K562 (cell line): ENCODE measurements around the gene IL4I1. TPM values are rescaled to one million over a fixed set of nuclear protein-coding genes. Genes with fewer than 3 reads are reported as not detected.

Source experiments
- CHD2 ChIP-seq: IDR thresholded peaks from 2 replicates; pipeline ENCODE4 v1.6.1; 2011; ENCODE audit warnings: low read depth, low read length
- DIDO1 ChIP-seq: fragments of 450-650 bp; IDR thresholded peaks from 2 replicates; pipeline ENCODE4 v1.6.1; 2016; ENCODE audit warnings: low read depth, missing biosample characterization, missing genetic modification characterization
- HDAC1 ChIP-seq, 2 experiments: fragments of 450-650 bp; IDR thresholded peaks; 2 replicates each; pipeline ENCODE4 v1.6.1; 2016 to 2017; ENCODE audit warnings: inconsistent platforms in 1 of 2, mild to moderate bottlenecking in 1 of 2, moderate library complexity in 1 of 2
- HMGN3 ChIP-seq: IDR thresholded peaks from 2 replicates; pipeline ENCODE4 v1.6.1; 2011; ENCODE audit warnings: borderline replicate concordance, low read depth, mild to moderate bottlenecking, mixed read lengths, low read length; ENCODE audit not compliant: insufficient read length; ENCODE audit errors: extremely low read depth
- KLF6 ChIP-seq: fragments of 250-450 bp; sonication (Bioruptor Pico); IDR thresholded peaks from 2 replicates; pipeline ENCODE4 v1.4.0; 2020; ENCODE audit warnings: mild to moderate bottlenecking, moderate library complexity, borderline replicate concordance
- MBD2 ChIP-seq: sonication (generic); IDR thresholded peaks from 2 replicates; pipeline ENCODE4 v1.6.1; 2016; ENCODE audit warnings: low read depth, borderline replicate concordance
- NFIC ChIP-seq: fragments of 450-650 bp; IDR thresholded peaks from 2 replicates; pipeline ENCODE4 v1.6.1; 2017; ENCODE audit warnings: mild to moderate bottlenecking, inconsistent platforms
- SAP30 ChIP-seq: fragments of 200-600 bp; sonication (generic); IDR thresholded peaks from 2 replicates; pipeline ENCODE4 v1.6.1; 2012; ENCODE audit warnings: borderline replicate concordance, low read depth, mild to moderate bottlenecking, moderate library complexity, low read length, control low read depth, inconsistent platforms; ENCODE audit not compliant: insufficient read depth, poor library complexity, severe bottlenecking
- SP1 ChIP-seq: sonication (generic); formaldehyde crosslinking; IDR thresholded peaks from 2 replicates; pipeline ENCODE4 v1.8.1; 2022; ENCODE audit warnings: mild to moderate bottlenecking, missing genetic modification reagents
- TCF7L2 ChIP-seq: fragments of 150-350 bp; IDR thresholded peaks from 2 replicates; pipeline ENCODE4 v1.6.1; 2016; ENCODE audit warnings: low read depth, mild to moderate bottlenecking, low read length, moderate library complexity
- ZNF175 ChIP-seq: fragments of 200-800 bp; sonication (Bioruptor generic); IDR thresholded peaks from 2 replicates; pipeline ENCODE4 v1.6.1; 2016; ENCODE audit warnings: low read depth, mild to moderate bottlenecking, missing genetic modification characterization, missing compliant biosample characterization
- ZNF263 ChIP-seq: sonication (generic); formaldehyde crosslinking; IDR thresholded peaks from 2 replicates; pipeline ENCODE4 v1.8.0; 2022; ENCODE audit warnings: mild to moderate bottlenecking, missing genetic modification reagents, borderline replicate concordance
- polyA plus RNA-seq, 8 experiments: library from polyadenylated mRNA; depleted of rRNA in 4 of 8; stranded (reverse) in 5 of 8; unstranded in 3 of 8; fragments of >200 nt; fragmentation: Nextera tagmentation in 2 of 8; fragmentation: Illumina TruSeq in 1 of 8; extraction: Ambion mirVana in 2 of 8; extraction: Trizol in 1 of 8; gene quantifications; 2 replicates each; pipeline versions ENCODE4 v1.2.1 to v1.2.3, GENCODE V29; 2011 to 2014; ENCODE audit warnings: inconsistent platforms in 1 of 8, missing spikeins in 1 of 8
- total RNA-seq, 7 experiments: library from RNA; depleted of rRNA in 6 of 7; stranded (reverse); fragments of >200 nt in 6 of 7; fragmentation: Illumina TruSeq in 2 of 7; extraction: Trizol in 2 of 7; gene quantifications; 2 replicates each; pipeline versions ENCODE4 v1.2.1 to v1.2.3, GENCODE V29; 2011 to 2021; ENCODE audit warnings: low replicate concordance in 1 of 7
- TF ChIP-seq, protein P1 (sequence below): fragments of 450-650 bp; formaldehyde crosslinking; IDR thresholded peaks from 2 replicates; pipeline ENCODE4 v1.4.0; 2020; ENCODE audit warnings: mild to moderate bottlenecking, mixed read lengths
- TF ChIP-seq, protein P2 (sequence below): fragments of 250-450 bp; sonication (Bioruptor Pico); IDR thresholded peaks from 2 replicates; pipeline ENCODE4 v1.8.0; 2021; ENCODE audit warnings: moderate library complexity, mild to moderate bottlenecking, inconsistent platforms
- TF ChIP-seq, protein P3 (sequence below): fragments of 450-650 bp; IDR thresholded peaks from 2 replicates; pipeline ENCODE4 v1.6.1; 2014; ENCODE audit warnings: low read depth, mild to moderate bottlenecking, moderate library complexity, borderline replicate concordance
- TF ChIP-seq, protein P4 (sequence below): fragments of 450-650 bp; formaldehyde crosslinking; IDR thresholded peaks from 2 replicates; pipeline ENCODE4 v1.4.0; 2022; ENCODE audit warnings: mild to moderate bottlenecking, moderate library complexity

IL4I1 gene
- total and polyA plus RNA-seq, 9 of the 15 experiments (the other 6 are each of a cell fraction or from before 2014, with no cell fraction given): 0.06 to 0.95 (median 0.43) TPM; not detected in 2

DNA sequence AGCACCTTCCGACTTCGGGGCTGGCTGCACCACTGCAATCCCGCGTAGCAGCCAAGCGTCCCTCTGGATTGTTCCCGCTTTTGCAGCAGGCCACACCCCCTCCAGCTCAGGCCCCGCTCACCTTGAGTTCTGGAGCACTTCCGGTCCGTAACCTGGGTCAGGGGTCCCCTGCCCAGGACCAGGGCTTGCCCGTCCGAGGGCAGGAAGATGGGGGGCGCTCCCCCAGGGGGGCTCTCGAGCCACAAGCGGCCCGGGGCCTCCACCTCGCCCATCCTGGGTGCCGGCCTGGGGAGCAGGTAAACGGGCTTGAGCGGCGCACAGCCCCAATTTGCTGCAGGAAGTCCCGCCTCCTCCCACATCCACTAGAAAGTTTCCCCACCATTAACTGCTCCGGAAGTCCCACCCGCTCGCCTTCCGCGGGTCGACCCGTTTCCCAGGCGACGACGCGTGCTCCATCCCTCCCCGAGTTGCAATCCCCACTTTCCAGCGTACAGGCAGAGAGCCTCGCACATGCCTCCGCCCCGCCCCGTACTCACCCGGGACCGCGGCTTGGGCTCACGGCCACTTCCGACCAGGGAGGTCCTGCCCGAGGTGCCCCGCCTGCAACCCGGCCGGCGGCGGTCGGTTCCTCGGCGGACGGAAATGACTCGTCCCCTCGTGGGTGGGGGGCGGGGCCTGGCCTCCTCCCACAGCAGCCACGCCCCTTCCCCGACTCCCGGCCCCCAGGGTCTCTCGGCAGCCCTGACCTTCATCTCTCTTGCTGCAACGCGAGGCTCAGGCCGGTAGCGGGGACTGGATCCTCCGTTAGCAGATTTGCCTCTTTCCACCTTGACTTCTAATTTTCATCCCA lies 29.5 kb downstream of the IL4I1 start, which contains the start of gene PNKP (continued):
- TF ChIP-seq, protein P1, sequence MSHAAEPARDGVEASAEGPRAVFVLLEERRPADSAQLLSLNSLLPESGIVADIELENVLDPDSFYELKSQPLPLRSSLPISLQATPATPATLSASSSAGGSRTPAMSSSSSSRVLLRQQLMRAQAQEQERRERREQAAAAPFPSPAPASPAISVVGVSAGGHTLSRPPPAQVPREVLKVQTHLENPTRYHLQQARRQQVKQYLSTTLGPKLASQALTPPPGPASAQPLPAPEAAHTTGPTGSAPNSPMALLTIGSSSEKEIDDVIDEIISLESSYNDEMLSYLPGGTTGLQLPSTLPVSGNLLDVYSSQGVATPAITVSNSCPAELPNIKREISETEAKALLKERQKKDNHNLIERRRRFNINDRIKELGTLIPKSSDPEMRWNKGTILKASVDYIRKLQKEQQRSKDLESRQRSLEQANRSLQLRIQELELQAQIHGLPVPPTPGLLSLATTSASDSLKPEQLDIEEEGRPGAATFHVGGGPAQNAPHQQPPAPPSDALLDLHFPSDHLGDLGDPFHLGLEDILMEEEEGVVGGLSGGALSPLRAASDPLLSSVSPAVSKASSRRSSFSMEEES: no peak
- TF ChIP-seq, protein P2, sequence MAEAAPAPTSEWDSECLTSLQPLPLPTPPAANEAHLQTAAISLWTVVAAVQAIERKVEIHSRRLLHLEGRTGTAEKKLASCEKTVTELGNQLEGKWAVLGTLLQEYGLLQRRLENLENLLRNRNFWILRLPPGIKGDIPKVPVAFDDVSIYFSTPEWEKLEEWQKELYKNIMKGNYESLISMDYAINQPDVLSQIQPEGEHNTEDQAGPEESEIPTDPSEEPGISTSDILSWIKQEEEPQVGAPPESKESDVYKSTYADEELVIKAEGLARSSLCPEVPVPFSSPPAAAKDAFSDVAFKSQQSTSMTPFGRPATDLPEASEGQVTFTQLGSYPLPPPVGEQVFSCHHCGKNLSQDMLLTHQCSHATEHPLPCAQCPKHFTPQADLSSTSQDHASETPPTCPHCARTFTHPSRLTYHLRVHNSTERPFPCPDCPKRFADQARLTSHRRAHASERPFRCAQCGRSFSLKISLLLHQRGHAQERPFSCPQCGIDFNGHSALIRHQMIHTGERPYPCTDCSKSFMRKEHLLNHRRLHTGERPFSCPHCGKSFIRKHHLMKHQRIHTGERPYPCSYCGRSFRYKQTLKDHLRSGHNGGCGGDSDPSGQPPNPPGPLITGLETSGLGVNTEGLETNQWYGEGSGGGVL (CRISPR knock-in tag): no peak
- TF ChIP-seq MBD2 (peak; percentile 62; the same call in 1 of the 2 replicates), SAP30 (peak; percentile 95), ZNF175 (CRISPR knock-in tag) (no peak), TCF7L2 (no peak), DIDO1 (tag) (peak; percentile 62; the same call in 1 of the 2 replicates), HDAC1 (IDR thresholded peaks at IDR 0.05) (peak in 1 of 2 experiments; percentile 98; a peak in 2 of 4 replicates), SP1 (CRISPR knock-in tag) (peak; percentile 92), NFIC (peak; percentile 62), CHD2 (0 out of 2 replicates have a peak, but pooled peaks have one; percentile 18), KLF6 (no peak), HMGN3 (peak; percentile 84), ZNF263 (CRISPR knock-in tag) (0 out of 2 replicates have a peak, but pooled peaks have one; percentile 32)
- TF ChIP-seq, protein P3, sequence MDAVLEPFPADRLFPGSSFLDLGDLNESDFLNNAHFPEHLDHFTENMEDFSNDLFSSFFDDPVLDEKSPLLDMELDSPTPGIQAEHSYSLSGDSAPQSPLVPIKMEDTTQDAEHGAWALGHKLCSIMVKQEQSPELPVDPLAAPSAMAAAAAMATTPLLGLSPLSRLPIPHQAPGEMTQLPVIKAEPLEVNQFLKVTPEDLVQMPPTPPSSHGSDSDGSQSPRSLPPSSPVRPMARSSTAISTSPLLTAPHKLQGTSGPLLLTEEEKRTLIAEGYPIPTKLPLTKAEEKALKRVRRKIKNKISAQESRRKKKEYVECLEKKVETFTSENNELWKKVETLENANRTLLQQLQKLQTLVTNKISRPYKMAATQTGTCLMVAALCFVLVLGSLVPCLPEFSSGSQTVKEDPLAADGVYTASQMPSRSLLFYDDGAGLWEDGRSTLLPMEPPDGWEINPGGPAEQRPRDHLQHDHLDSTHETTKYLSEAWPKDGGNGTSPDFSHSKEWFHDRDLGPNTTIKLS: peak; percentile 48; the same call in 1 of the 2 replicates
- TF ChIP-seq, protein P4, sequence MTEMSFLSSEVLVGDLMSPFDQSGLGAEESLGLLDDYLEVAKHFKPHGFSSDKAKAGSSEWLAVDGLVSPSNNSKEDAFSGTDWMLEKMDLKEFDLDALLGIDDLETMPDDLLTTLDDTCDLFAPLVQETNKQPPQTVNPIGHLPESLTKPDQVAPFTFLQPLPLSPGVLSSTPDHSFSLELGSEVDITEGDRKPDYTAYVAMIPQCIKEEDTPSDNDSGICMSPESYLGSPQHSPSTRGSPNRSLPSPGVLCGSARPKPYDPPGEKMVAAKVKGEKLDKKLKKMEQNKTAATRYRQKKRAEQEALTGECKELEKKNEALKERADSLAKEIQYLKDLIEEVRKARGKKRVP (CRISPR knock-in tag): no peak
